Loucy (cell line): Measurements from ENCODE around the gene UTP11.

ENCODE experiments used
- H2AFZ ChIP-seq: fragments of 200-600 bp; sonication (generic); 2 replicates; pipeline ENCODE4 v1.6.0; 2016; ENCODE audit warnings: antibody characterized with exemption, mild to moderate bottlenecking, low read length, moderate library complexity
- H3F3A ChIP-seq: fragments of 200-600 bp; 2 replicates; pipeline ENCODE4 v1.6.0; 2016; ENCODE audit warnings: antibody characterized with exemption, low read depth, mild to moderate bottlenecking
- H3K27me3 ChIP-seq: fragments of 200-600 bp; sonication (generic); 2 replicates; pipeline ENCODE4 v1.6.1; 2014; ENCODE audit warnings: low read length, mild to moderate bottlenecking; ENCODE audit not compliant: insufficient read depth, poor library complexity, severe bottlenecking
- H3K36me3 ChIP-seq: fragments of 200-600 bp; sonication (generic); 2 replicates; pipeline ENCODE4 v1.6.1; 2016; ENCODE audit warnings: low read length; ENCODE audit not compliant: insufficient read depth
- H3K4me1 ChIP-seq: fragments of 200-600 bp; sonication (generic); 2 replicates; pipeline ENCODE4 v1.5.1; 2014; ENCODE audit warnings: low read length, mild to moderate bottlenecking; ENCODE audit not compliant: insufficient read depth, poor library complexity, severe bottlenecking
- H3K4me2 ChIP-seq: fragments of 200-600 bp; sonication (generic); 2 replicates; pipeline ENCODE4 v1.6.0; 2014; ENCODE audit warnings: antibody characterized with exemption, low read length, low read depth, mild to moderate bottlenecking; ENCODE audit not compliant: poor library complexity, severe bottlenecking
- H3K4me3 ChIP-seq: fragments of 200-600 bp; sonication (generic); 2 replicates; pipeline ENCODE4 v1.5.1; 2014; ENCODE audit warnings: low read length, mild to moderate bottlenecking, mixed read lengths; ENCODE audit not compliant: poor library complexity, severe bottlenecking
- H3K79me2 ChIP-seq: fragments of 200-600 bp; sonication (generic); 2 replicates; pipeline ENCODE4 v1.6.1; 2014; ENCODE audit warnings: low read length; ENCODE audit not compliant: insufficient read depth
- H3K9ac ChIP-seq: fragments of 200-600 bp; sonication (generic); 2 replicates; pipeline ENCODE4 v1.6.0; 2014; ENCODE audit warnings: mild to moderate bottlenecking, low read depth, low read length, moderate library complexity; ENCODE audit not compliant: poor library complexity, severe bottlenecking
- H3K9me2 ChIP-seq: fragments of 200-600 bp; sonication (generic); replicated peaks from 2 replicates; pipeline ENCODE4 v1.6.1; 2016; ENCODE audit warnings: low read depth, low read length, mixed read lengths
- H3K9me3 ChIP-seq: fragments of 200-600 bp; sonication (generic); 2 replicates; pipeline ENCODE4 v1.6.1; 2014; ENCODE audit warnings: mild to moderate bottlenecking, antibody characterized with exemption, low read length, low read depth; ENCODE audit not compliant: insufficient read depth
- H4K20me1 ChIP-seq: fragments of 200-600 bp; sonication (generic); 2 replicates; pipeline ENCODE4 v1.6.0; 2014; ENCODE audit warnings: antibody characterized with exemption, low read length, mild to moderate bottlenecking; ENCODE audit not compliant: insufficient read depth, poor library complexity, severe bottlenecking
- CTCF ChIP-seq: fragments of 200-600 bp; sonication (generic); conservative IDR thresholded peaks from 2 replicates; pipeline ENCODE4 v1.5.1; 2014; ENCODE audit warnings: mild to moderate bottlenecking, antibody characterized with exemption, low read length
- EZH2phosphoT487 ChIP-seq: fragments of 200-600 bp; IDR thresholded peaks from 2 replicates; pipeline ENCODE4 v1.6.1; 2018; ENCODE audit warnings: antibody characterized with exemption, mild to moderate bottlenecking, moderate library complexity, borderline replicate concordance

Gene UTP11

GRCh38 chr1:38063616-38064015, 51.1 kb downstream of the UTP11 start:
- no peaks in the 10 kb centered on the region for H3K9me3 ChIP-seq
- no peak overlapping the region for H2AFZ ChIP-seq

GRCh38 chr1:38064197-38064903, 51.8 kb downstream of the UTP11 start:
- no peaks in the 10 kb centered on the region for H3K27me3 ChIP-seq
- no peaks in the 10 kb centered on the region for H3F3A ChIP-seq
- H3K36me3 ChIP-seq: no peaks in the 10 kb centered on the region
- H2AFZ ChIP-seq: no peak overlapping the region
- H3K4me2 ChIP-seq: no peak overlapping the region
- no peak overlapping the region for H3K9ac ChIP-seq
- no peak overlapping the region for H3K4me3 ChIP-seq
- H3K9me3 ChIP-seq: no peaks in the 10 kb centered on the region
- H4K20me1 ChIP-seq: no peaks in the 10 kb centered on the region
- TF ChIP-seq EZH2phosphoT487 (no peak), CTCF (no peak)
- H3K4me1 ChIP-seq: no peaks in the 10 kb centered on the region
- H3K9me2 ChIP-seq: no peaks in the 10 kb centered on the region
- no peaks in the 10 kb centered on the region for H3K79me2 ChIP-seq

More at GRCh38 chr1:38063616-38064015, 51.1 kb downstream of the UTP11 start:
- Histone ChIP-seq H3K79me2 (no peaks in the 10 kb centered on the region), H3F3A (no peaks in the 10 kb centered on the region), H3K9ac (no peak overlapping the region), H3K27me3 (no peaks in the 10 kb centered on the region), H3K4me2 (no peak overlapping the region), H3K4me3 (no peak overlapping the region), H4K20me1 (no peaks in the 10 kb centered on the region), H3K4me1 (no peaks in the 10 kb centered on the region), H3K9me2 (no peaks in the 10 kb centered on the region), H3K36me3 (no peaks in the 10 kb centered on the region)
- TF ChIP-seq EZH2phosphoT487: no peak
- no peak for TF ChIP-seq CTCF

- no peaks in the 10 kb centered on the region for H3K4me1 ChIP-seq
- H3K27me3 ChIP-seq: no peaks in the 10 kb centered on the region
- H3K9ac ChIP-seq: no peak overlapping the region
- H3K79me2 ChIP-seq: no peaks in the 10 kb centered on the region
- H2AFZ ChIP-seq: no peak overlapping the region
- H3K36me3 ChIP-seq: no peaks in the 10 kb centered on the region
- no peak for TF ChIP-seq CTCF
- TF ChIP-seq EZH2phosphoT487: no peak
- no peaks in the 10 kb centered on the region for H3F3A ChIP-seq
- no peaks in the 10 kb centered on the region for H4K20me1 ChIP-seq
- no peaks in the 10 kb centered on the region for H3K9me2 ChIP-seq
- no peak overlapping the region for H3K4me2 ChIP-seq
- no peaks in the 10 kb centered on the region for H3K9me3 ChIP-seq
- no peak overlapping the region for H3K4me3 ChIP-seq
Measured at GRCh38 chr1:38068220-38068979, 55.9 kb downstream of the UTP11 start.
